ENCODE data around the gene LCP2. TPM values are rescaled to one million over a fixed set of nuclear protein-coding genes. Genes with fewer than 3 reads are reported as not detected.

The LCP2 gene
- total and polyA plus RNA-seq, 2 experiments from 2014 or later, result 0.80 TPM; not detected in 1

DNA sequence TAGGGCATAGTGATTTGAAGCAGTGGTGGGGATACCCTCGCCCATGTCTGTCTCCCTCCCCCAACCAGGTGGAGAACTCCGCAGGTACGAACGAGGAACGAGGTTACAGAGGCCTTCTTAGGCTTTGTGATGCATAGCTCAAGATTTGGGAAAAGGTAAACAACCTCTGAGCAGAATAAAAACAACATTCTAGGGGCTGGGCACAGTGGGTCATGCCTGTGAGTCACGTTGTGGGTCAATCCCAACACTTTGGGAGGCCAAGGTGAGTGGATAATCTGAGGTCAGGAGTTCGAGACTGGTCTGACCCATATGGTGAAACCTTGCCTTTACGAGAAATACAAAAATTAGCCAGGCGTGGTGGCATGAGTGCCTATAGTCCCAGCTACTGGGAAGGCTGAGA, 3.6 kb upstream of the LCP2 start:
- no peaks in the 10 kb centered on the region for H3K9me2 ChIP-seq (replicated peaks; ENCODE audit: insufficient read depth)
- TF ChIP-seq EZH2 (IDR thresholded peaks at IDR 0.05; ENCODE audit: borderline replicate concordance) (no peak), EZH2phosphoT487 (IDR thresholded peaks at IDR 0.05; ENCODE audit: low read depth, severe bottlenecking, unreplicated experiment) (no peak)
- TF ChIP-seq, protein P1, sequence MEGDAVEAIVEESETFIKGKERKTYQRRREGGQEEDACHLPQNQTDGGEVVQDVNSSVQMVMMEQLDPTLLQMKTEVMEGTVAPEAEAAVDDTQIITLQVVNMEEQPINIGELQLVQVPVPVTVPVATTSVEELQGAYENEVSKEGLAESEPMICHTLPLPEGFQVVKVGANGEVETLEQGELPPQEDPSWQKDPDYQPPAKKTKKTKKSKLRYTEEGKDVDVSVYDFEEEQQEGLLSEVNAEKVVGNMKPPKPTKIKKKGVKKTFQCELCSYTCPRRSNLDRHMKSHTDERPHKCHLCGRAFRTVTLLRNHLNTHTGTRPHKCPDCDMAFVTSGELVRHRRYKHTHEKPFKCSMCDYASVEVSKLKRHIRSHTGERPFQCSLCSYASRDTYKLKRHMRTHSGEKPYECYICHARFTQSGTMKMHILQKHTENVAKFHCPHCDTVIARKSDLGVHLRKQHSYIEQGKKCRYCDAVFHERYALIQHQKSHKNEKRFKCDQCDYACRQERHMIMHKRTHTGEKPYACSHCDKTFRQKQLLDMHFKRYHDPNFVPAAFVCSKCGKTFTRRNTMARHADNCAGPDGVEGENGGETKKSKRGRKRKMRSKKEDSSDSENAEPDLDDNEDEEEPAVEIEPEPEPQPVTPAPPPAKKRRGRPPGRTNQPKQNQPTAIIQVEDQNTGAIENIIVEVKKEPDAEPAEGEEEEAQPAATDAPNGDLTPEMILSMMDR (IDR thresholded peaks at IDR 0.05; ENCODE audit: poor library complexity), result no peak
- no peak overlapping the region for H2AFZ ChIP-seq
- no peaks in the 10 kb centered on the region for H3K9me3 ChIP-seq (ENCODE audit: low read depth)
- no peaks in the 10 kb centered on the region for H3K27me3 ChIP-seq
- no peaks in the 10 kb centered on the region for H3K4me1 ChIP-seq (ENCODE audit: insufficient read depth)
- H3K79me2 ChIP-seq, result no peaks in the 10 kb centered on the region
- no peaks in the 10 kb centered on the region for H3K36me3 ChIP-seq (replicated peaks; ENCODE audit: insufficient read depth, low read depth)
- H3K27ac ChIP-seq, result no peak overlapping the region
- no peak overlapping the region for H3K4me3 ChIP-seq
- no peak overlapping the region for H3K4me2 ChIP-seq
- no peak for DNase-seq (ENCODE audit: low spot score)
- no peaks in the 10 kb centered on the region for H4K20me1 ChIP-seq (ENCODE audit: insufficient read depth, poor library complexity, severe bottlenecking)
- WGBS (ENCODE audit: low lambda C conversion rate, missing lambda C conversion rate), result 88% methylated on average over 9 of the region's 9 CpGs

DNA sequence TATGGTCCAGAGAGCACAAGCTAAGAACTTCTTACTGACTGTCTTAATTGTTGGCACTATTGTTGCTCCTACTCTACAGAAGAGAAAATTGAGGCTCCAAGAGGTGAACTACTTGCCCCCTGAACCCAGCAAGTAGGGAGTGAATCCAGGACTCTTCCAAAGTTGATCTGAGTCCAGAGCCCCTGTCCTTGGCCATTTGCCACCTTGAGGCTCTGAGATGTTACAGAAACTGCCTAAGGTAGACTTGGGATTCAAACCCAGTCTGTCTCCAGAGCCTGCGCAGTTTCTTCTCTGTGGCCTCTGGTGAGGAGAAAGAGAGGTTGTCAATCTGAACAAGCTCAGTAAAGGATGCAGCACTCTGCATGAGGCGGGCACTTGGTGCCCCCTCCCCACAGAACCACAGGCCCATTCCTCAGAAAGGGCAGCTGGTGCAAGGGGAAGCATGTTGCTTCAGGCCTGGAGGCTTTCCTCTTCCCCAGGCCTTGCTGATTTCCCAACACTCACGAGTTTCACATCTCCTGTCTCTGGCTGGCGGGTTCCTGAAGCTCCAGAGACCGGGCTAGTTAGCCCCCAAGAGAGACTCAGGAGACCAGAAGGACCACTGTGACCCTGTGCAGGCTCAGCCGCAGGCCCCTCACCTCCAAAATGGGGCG, 2.9 kb upstream of the LCP2 start:
- no peaks in the 10 kb centered on the region for H3K4me1 ChIP-seq (ENCODE audit: insufficient read depth)
- no peaks in the 10 kb centered on the region for H4K20me1 ChIP-seq (ENCODE audit: insufficient read depth, poor library complexity, severe bottlenecking)
- H2AFZ ChIP-seq, result no peak overlapping the region
- no peaks in the 10 kb centered on the region for H3K79me2 ChIP-seq
- H3K4me3 ChIP-seq, result no peak overlapping the region
- no peaks in the 10 kb centered on the region for H3K9me2 ChIP-seq (replicated peaks; ENCODE audit: insufficient read depth)
- 94% methylated on average over 7 of the region's 7 CpGs for WGBS (ENCODE audit: low lambda C conversion rate, missing lambda C conversion rate)
- no peak for DNase-seq (ENCODE audit: low spot score)
- TF ChIP-seq, protein P1 (IDR thresholded peaks at IDR 0.05; ENCODE audit: poor library complexity), result no peak
- no peak for TF ChIP-seq EZH2phosphoT487 (IDR thresholded peaks at IDR 0.05; ENCODE audit: low read depth, severe bottlenecking, unreplicated experiment)
- H3K36me3 ChIP-seq (replicated peaks; ENCODE audit: insufficient read depth, low read depth), result no peaks in the 10 kb centered on the region
- H3K9me3 ChIP-seq (ENCODE audit: low read depth), result no peaks in the 10 kb centered on the region
- no peak overlapping the region for H3K4me2 ChIP-seq
- H3K27me3 ChIP-seq, result no peaks in the 10 kb centered on the region
- no peak overlapping the region for H3K27ac ChIP-seq

DNA sequence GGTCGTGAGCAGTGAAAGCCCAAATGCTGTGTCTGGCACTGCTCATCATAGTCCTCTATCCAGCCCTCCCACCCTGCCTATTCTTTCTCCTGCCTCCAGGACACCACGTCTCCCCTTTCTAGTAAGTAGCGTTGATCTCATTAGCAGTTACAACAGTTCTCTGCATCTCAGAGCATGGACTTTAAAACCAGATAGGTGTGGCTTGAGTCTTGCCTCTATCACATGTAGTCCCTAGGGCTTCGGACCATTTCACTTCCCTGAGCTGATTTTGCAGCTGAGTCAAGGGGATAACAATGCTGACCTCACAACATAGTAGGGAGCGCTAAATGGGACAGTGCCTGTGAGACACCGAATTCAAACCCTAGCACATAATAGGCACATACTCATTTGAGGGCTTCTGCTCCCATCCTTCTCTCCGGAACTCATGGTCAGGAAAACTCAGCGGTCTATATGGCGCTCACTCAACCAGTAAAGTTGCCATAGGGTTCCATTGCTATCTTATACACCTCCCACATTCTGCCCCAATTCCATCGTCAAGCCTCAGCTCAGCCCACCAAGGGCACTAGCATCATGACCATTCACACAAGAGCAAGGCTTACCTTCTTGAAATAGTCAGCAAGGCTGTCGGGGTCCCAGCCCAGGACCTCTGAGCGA, 515 bp downstream of the LCP2 start:
- H3K79me2 ChIP-seq, result no peaks in the 10 kb centered on the region
- WGBS (ENCODE audit: low lambda C conversion rate, missing lambda C conversion rate), result 93% methylated on average over 12 of the region's 12 CpGs
- H3K9me3 ChIP-seq (ENCODE audit: low read depth), result no peaks in the 10 kb centered on the region
- H3K4me1 ChIP-seq (ENCODE audit: insufficient read depth), result no peaks in the 10 kb centered on the region
- TF ChIP-seq, protein P1 (IDR thresholded peaks at IDR 0.05; ENCODE audit: poor library complexity), result no peak
- TF ChIP-seq EZH2phosphoT487 (IDR thresholded peaks at IDR 0.05; ENCODE audit: low read depth, severe bottlenecking, unreplicated experiment), result no peak
- no peak for TF ChIP-seq EZH2 (IDR thresholded peaks at IDR 0.05; ENCODE audit: borderline replicate concordance)
- no peak overlapping the region for H3K4me2 ChIP-seq
- H4K20me1 ChIP-seq (ENCODE audit: insufficient read depth, poor library complexity, severe bottlenecking), result no peaks in the 10 kb centered on the region
- H3K27me3 ChIP-seq, result peaks cover 3% of the 10 kb centered on the region
- no peak overlapping the region for H2AFZ ChIP-seq
- no peak overlapping the region for H3K27ac ChIP-seq
- H3K4me3 ChIP-seq, result no peak overlapping the region
- H3K9me2 ChIP-seq (replicated peaks; ENCODE audit: insufficient read depth), result no peaks in the 10 kb centered on the region
- no peak for DNase-seq (ENCODE audit: low spot score)
- H3K36me3 ChIP-seq (replicated peaks; ENCODE audit: insufficient read depth, low read depth), result no peaks in the 10 kb centered on the region

Data from hepatocyte (in vitro differentiated cells).